ENCODE results near the gene CELA2B. TPM values are rescaled to one million over a fixed set of nuclear protein-coding genes. Genes with fewer than 3 reads are reported as not detected.

Gene CELA2B
- total and polyA plus RNA-seq, 2 of the 8 experiments (the other 6 are each of a cell fraction or from before 2014, with no cell fraction given): not detected

- H2AFZ ChIP-seq (ENCODE audit: low read length): no peak overlapping the region
- H3K4ac ChIP-seq (replicated peaks; ENCODE audit: insufficient read length, low read depth, low read length): no peak overlapping the region
- H3K9ac ChIP-seq (replicated peaks in 1 of 4; ENCODE audit: extremely low read depth in 1 of 4, low read depth in 3 of 4, low read length in 3 of 4): no peak overlapping the region
- FAIRE-seq (no peak), DNase-seq (ENCODE audit: low read depth in 1 of 2, low spot score in 2 of 2) (no peak)
- ChIA-PET POLR2A (ENCODE audit: partially characterized antibody) (no interaction called here), CTCF (ENCODE audit: partially characterized antibody) (interaction anchor here (0.5 to 2.2 kb wide), 5 partner anchors 8 to 152 kb away, joined by 3 to 6 read pairs (median 3); no protein-coding TSS in a partner anchor)
- H3K4me2 ChIP-seq (ENCODE audit: insufficient read depth in 1 of 2, low read depth in 2 of 2, low read length in 2 of 2): no peak overlapping the region
- H4K5ac ChIP-seq (ENCODE audit: insufficient read length, low read depth, low read length): no peak overlapping the region
- H2BK120ac ChIP-seq (replicated peaks; ENCODE audit: low read depth, low read length): no peak overlapping the region
- no peak overlapping the region for H3K4me3 ChIP-seq (ENCODE audit: extremely low read depth in 1 of 4, insufficient read depth in 2 of 4, low read depth in 3 of 4, low read length in 4 of 4)
- H3K23me2 ChIP-seq (ENCODE audit: low read depth, low read length): no peaks in the 10 kb centered on the region; the same call in 1 of the 2 replicates
- H3K9me3 ChIP-seq (ENCODE audit: insufficient read depth in 2 of 2, low read depth in 1 of 2, low read length in 1 of 2): no peaks in the 10 kb centered on the region
- H3K27me3 ChIP-seq (replicated peaks in 1 of 4; ENCODE audit: control insufficient read depth in 3 of 4, extremely low read depth in 1 of 4, insufficient read depth in 3 of 4, low read length in 3 of 4): no peaks in the 10 kb centered on the region
- no peak overlapping the region for H3K23ac ChIP-seq (ENCODE audit: insufficient read length)
- no peak overlapping the region for H3K18ac ChIP-seq (ENCODE audit: extremely low read depth, low read length)
- H2BK20ac ChIP-seq (ENCODE audit: low read length): no peak overlapping the region
- H3K56ac ChIP-seq (replicated peaks; ENCODE audit: insufficient read length, low read depth, low read length): no peak overlapping the region
- H3K79me2 ChIP-seq (ENCODE audit: control insufficient read depth in 1 of 2, insufficient read depth in 2 of 2, low read length in 2 of 2): no peaks in the 10 kb centered on the region
- TF ChIP-seq TCF12 (IDR thresholded peaks at IDR 0.05; ENCODE audit: low read depth, low read length) (no peak), EZH2 (IDR thresholded peaks at IDR 0.05; ENCODE audit: low read depth, low read length, severe bottlenecking) (no peak), CBX8 (IDR thresholded peaks at IDR 0.05; ENCODE audit: borderline replicate concordance, low read depth, low read length) (no peak), EP300 (IDR thresholded peaks at IDR 0.05; ENCODE audit: borderline replicate concordance in 1 of 2, low read depth in 2 of 2, low read length in 2 of 2) (no peak)
- H3K79me1 ChIP-seq (ENCODE audit: low read depth, low read length): no peaks in the 10 kb centered on the region
- no peak overlapping the region for H2BK12ac ChIP-seq (ENCODE audit: low read depth, low read length)
- no peaks in the 10 kb centered on the region for H4K20me1 ChIP-seq (replicated peaks in 1 of 2; ENCODE audit: control insufficient read depth in 1 of 2, insufficient read depth in 2 of 2, low read length in 2 of 2)
- H3K36me3 ChIP-seq (ENCODE audit: control insufficient read depth in 2 of 4, insufficient read depth in 4 of 4, low read length in 3 of 4): no peaks in the 10 kb centered on the region
- H3K14ac ChIP-seq (ENCODE audit: insufficient read length): no peak overlapping the region
- H3K4me1 ChIP-seq (replicated peaks in 1 of 4; ENCODE audit: control insufficient read depth in 3 of 4, insufficient read depth in 4 of 4, low read length in 3 of 4): no peaks in the 10 kb centered on the region
- WGBS, 2 experiments (ENCODE audit: extremely low coverage in 1 of 2, insufficient coverage in 1 of 2, insufficient read length in 1 of 2, insufficient replicate concordance in 2 of 2, low coverage in 1 of 2, low lambda C conversion rate in 2 of 2, missing lambda C conversion rate in 1 of 2): 85% methylated on average over 5 of the region's 5 CpGs; no CpG with 5 or more reads in 1 of the 2 experiments
- no peak overlapping the region for H2BK15ac ChIP-seq (ENCODE audit: low read length)
- no peak overlapping the region for H4K8ac ChIP-seq (ENCODE audit: extremely low read depth, insufficient read depth, low read length)
- no peak overlapping the region for H3K27ac ChIP-seq (ENCODE audit: low read depth, low read length)
- H4K91ac ChIP-seq (replicated peaks; ENCODE audit: insufficient read length, low read length): no peak overlapping the region
- no peak overlapping the region for H2BK5ac ChIP-seq (ENCODE audit: low read depth, low read length)
- no peak overlapping the region for H2AK5ac ChIP-seq (ENCODE audit: low read depth, low read length)
Observed at GRCh38 chr1:15443281-15443680, 32.6 kb upstream of the CELA2B start.

Measured in H1 (cell line).